HepG2 (cell line): ENCODE data around the gene LEFTY2. TPM values are rescaled to one million over a fixed set of nuclear protein-coding genes. Genes with fewer than 3 reads are reported as not detected.

Experiments used
- FOXA1 ChIP-seq, 2 experiments: fragments of 450-650 bp in 1 of 2; sonication (generic) in 1 of 2; formaldehyde crosslinking in 1 of 2; IDR thresholded peaks; 2 replicates each; pipeline versions ENCODE4 v1.4.0 to v1.6.1; 2016 to 2020; ENCODE audit warnings: missing genetic modification reagents in 1 of 2
- HNRNPK ChIP-seq: fragments of 200-400 bp; formaldehyde crosslinking; IDR thresholded peaks from 2 replicates; pipeline ENCODE4 v1.6.1; 2018; ENCODE audit warnings: low read length, low read depth, moderate library complexity, mild to moderate bottlenecking; ENCODE audit not compliant: poor library complexity, severe bottlenecking
- HOXA9 ChIP-seq: sonication (generic); formaldehyde crosslinking; IDR thresholded peaks from 2 replicates; pipeline ENCODE4 v1.8.1; 2022; ENCODE audit warnings: missing genetic modification reagents, mild to moderate bottlenecking, moderate library complexity, borderline replicate concordance
- JUN ChIP-seq: sonication (generic); formaldehyde crosslinking; IDR thresholded peaks from 2 replicates; pipeline ENCODE4 v1.4.0; 2020; ENCODE audit warnings: mild to moderate bottlenecking, missing genetic modification reagents
- MNT ChIP-seq: fragments of 450-650 bp; IDR thresholded peaks from 2 replicates; pipeline ENCODE4 v1.6.1; 2016
- ONECUT2 ChIP-seq: sonication (generic); formaldehyde crosslinking; IDR thresholded peaks from 2 replicates; pipeline ENCODE4 v1.4.0; 2020; ENCODE audit warnings: missing genetic modification reagents
- ZNF350 ChIP-seq: sonication (generic); formaldehyde crosslinking; IDR thresholded peaks from 2 replicates; pipeline ENCODE4 v1.4.0; 2020; ENCODE audit warnings: mild to moderate bottlenecking, low read depth, missing genetic modification reagents, borderline replicate concordance
- ZNF383 ChIP-seq: sonication (generic); formaldehyde crosslinking; IDR thresholded peaks from 2 replicates; pipeline ENCODE4 v1.4.0; 2020; ENCODE audit warnings: missing genetic modification reagents, mild to moderate bottlenecking, borderline replicate concordance
- ZNF605 ChIP-seq: sonication (generic); formaldehyde crosslinking; IDR thresholded peaks from 2 replicates; pipeline ENCODE4 v1.8.0; 2022; ENCODE audit warnings: mild to moderate bottlenecking, missing genetic modification reagents
- ZSCAN20 ChIP-seq: sonication (generic); formaldehyde crosslinking; IDR thresholded peaks from 2 replicates; pipeline ENCODE4 v1.4.0; 2020; ENCODE audit warnings: missing genetic modification reagents, mild to moderate bottlenecking, borderline replicate concordance
- ZUFSP ChIP-seq: sonication (generic); formaldehyde crosslinking; IDR thresholded peaks from 2 replicates; pipeline ENCODE4 v1.9.0; 2021; ENCODE audit warnings: missing genetic modification reagents, mild to moderate bottlenecking, borderline replicate concordance
- polyA plus RNA-seq, 8 experiments: library from polyadenylated mRNA; depleted of rRNA in 3 of 8; stranded (reverse) in 7 of 8; unstranded in 1 of 8; fragments of >200 nt; fragmentation: Illumina TruSeq in 4 of 8; extraction: Trizol in 4 of 8; gene quantifications; 2 replicates each; pipeline versions ENCODE4 v1.2.1 to v1.2.3, GENCODE V29; 2011 to 2016; ENCODE audit warnings: low read depth in 4 of 8, missing spikeins in 1 of 8, mixed read lengths in 1 of 8; ENCODE audit not compliant: insufficient read depth in 1 of 8
- total RNA-seq, 5 experiments: library from RNA; depleted of rRNA; stranded (reverse); fragments of >200 nt; fragmentation: Illumina TruSeq; extraction: Trizol; gene quantifications; 2 replicates each; pipeline ENCODE4 v1.2.3, GENCODE V29; 2016; ENCODE audit warnings: low read depth in 1 of 5
- TF ChIP-seq, protein P1 (sequence below), 2 experiments: sonication (generic) in 1 of 2; formaldehyde crosslinking in 1 of 2; IDR thresholded peaks; 2 replicates each; pipeline versions ENCODE4 v1.4.0 to v1.6.1; 2016 to 2020; ENCODE audit warnings: borderline replicate concordance in 1 of 2, low read depth in 1 of 2, mild to moderate bottlenecking in 1 of 2, missing genetic modification reagents in 1 of 2
- TF ChIP-seq, protein P2 (sequence below): sonication (generic); formaldehyde crosslinking; conservative IDR thresholded peaks from 2 replicates; pipeline ENCODE4 v1.8.0; 2022; ENCODE audit warnings: missing genetic modification reagents

LEFTY2 gene
- total and polyA plus RNA-seq, 2 of the 13 experiments (the other 11 are each of a cell fraction or from before 2014, with no cell fraction given), result 0.13 to 0.33 TPM

GRCh38 chr1:225923692-225924555, 17.1 kb downstream of the LEFTY2 start, which contains the start of gene PYCR2 (continued):
- TF ChIP-seq, protein P1, sequence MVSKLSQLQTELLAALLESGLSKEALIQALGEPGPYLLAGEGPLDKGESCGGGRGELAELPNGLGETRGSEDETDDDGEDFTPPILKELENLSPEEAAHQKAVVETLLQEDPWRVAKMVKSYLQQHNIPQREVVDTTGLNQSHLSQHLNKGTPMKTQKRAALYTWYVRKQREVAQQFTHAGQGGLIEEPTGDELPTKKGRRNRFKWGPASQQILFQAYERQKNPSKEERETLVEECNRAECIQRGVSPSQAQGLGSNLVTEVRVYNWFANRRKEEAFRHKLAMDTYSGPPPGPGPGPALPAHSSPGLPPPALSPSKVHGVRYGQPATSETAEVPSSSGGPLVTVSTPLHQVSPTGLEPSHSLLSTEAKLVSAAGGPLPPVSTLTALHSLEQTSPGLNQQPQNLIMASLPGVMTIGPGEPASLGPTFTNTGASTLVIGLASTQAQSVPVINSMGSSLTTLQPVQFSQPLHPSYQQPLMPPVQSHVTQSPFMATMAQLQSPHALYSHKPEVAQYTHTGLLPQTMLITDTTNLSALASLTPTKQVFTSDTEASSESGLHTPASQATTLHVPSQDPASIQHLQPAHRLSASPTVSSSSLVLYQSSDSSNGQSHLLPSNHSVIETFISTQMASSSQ (IDR thresholded peaks at IDR 0.05; ENCODE audit: low read depth), result no peak
- TF ChIP-seq, protein P1 (CRISPR knock-in tag; IDR thresholded peaks at IDR 0.05; ENCODE audit: borderline replicate concordance), result peak; percentile 54; the same call in 1 of the 2 replicates
- TF ChIP-seq ZUFSP (CRISPR knock-in tag), result no peak
- TF ChIP-seq ZSCAN20 (CRISPR knock-in tag), result 0 out of 2 replicates have a peak, but pooled peaks have one; percentile 13
- TF ChIP-seq ZNF605, result peak; percentile 33; the same call in 1 of the 2 replicates
- TF ChIP-seq, protein P2, sequence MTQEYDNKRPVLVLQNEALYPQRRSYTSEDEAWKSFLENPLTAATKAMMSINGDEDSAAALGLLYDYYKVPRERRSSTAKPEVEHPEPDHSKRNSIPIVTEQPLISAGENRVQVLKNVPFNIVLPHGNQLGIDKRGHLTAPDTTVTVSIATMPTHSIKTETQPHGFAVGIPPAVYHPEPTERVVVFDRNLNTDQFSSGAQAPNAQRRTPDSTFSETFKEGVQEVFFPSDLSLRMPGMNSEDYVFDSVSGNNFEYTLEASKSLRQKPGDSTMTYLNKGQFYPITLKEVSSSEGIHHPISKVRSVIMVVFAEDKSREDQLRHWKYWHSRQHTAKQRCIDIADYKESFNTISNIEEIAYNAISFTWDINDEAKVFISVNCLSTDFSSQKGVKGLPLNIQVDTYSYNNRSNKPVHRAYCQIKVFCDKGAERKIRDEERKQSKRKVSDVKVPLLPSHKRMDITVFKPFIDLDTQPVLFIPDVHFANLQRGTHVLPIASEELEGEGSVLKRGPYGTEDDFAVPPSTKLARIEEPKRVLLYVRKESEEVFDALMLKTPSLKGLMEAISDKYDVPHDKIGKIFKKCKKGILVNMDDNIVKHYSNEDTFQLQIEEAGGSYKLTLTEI (CRISPR knock-in tag), result no peak
- TF ChIP-seq ZNF383 (CRISPR knock-in tag), result no peak
- peak; percentile 51; the same call in 1 of the 2 replicates for TF ChIP-seq ZNF350
- TF ChIP-seq HNRNPK, result peak; percentile 89
- TF ChIP-seq JUN, result no peak
- TF ChIP-seq FOXA1 (IDR thresholded peaks at IDR 0.05), result no peak
- TF ChIP-seq FOXA1 (CRISPR knock-in tag; IDR thresholded peaks at IDR 0.05), result peak; percentile 61
- TF ChIP-seq HOXA9 (CRISPR knock-in tag), result 0 out of 2 replicates have a peak, but pooled peaks have one; percentile 33
- TF ChIP-seq MNT, result peak; percentile 71
- no peak for TF ChIP-seq ONECUT2 (CRISPR knock-in tag)
